Adrenal gland (tissue), 5 donors: ENCODE results near the gene CYCS.

Experiments
- POLR2A ChIP-seq, 2 donors: fragments of 450-650 bp; IDR thresholded peaks; one replicate each; pipeline ENCODE4 v1.6.1; 2017; ENCODE audit warnings: antibody characterized with exemption in 2 of 2, mild to moderate bottlenecking in 2 of 2, moderate library complexity in 1 of 2
- TF ChIP-seq, protein P1 (sequence below), 6 experiments: fragments of 450-650 bp in 4 of 6; fragments of 200-600 bp in 2 of 6; sonication (generic) in 1 of 6; IDR thresholded peaks; 1 replicate in 5 of 6; 2 replicates in 1 of 6; pipeline versions ENCODE4 v1.5.1 to v1.8.0; 2016 to 2021; ENCODE audit warnings: antibody characterized with exemption in 6 of 6, mild to moderate bottlenecking in 2 of 6, moderate library complexity in 1 of 6
- donor health status: DM: no; HTN: no; CAD: no.

DNA sequence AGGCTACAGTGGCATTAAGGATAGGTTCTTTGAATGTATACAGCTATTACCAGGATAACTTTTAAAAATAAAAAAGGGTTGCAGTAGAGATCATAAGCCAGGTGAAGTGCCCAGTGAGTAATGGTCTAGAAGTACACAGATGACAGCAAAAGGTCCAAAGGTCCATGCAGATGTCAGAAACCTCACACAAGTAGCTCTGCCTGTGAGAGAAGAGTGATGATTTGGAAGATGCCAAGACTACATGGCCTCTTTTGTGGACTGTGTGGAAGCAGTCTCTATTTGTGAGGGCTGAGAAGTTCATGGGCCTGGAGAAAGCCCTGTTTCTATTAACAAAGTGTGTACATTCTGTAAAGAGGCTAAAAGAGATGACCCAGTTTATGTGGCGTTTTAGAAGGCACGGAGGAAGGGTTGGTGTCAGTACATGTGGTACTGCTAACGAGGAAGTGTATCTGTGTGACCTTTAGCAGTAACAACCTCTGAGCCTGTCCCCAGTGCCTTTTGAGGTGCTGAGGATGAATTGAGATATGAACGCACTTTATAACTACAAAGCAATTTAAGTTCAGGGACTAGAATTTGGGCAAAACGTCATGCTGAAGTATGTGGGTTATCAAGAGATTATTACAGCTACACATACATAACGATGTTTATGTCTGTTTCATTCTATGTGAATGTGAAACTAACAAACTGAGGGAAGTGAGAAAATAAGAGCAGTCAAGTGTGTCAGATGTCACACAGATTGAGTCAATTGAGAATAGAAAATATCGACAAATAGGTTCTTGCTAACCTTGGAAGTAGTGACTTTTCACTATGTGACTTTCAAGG is 7.6 kb downstream of the CYCS start:
- TF ChIP-seq, protein P1, sequence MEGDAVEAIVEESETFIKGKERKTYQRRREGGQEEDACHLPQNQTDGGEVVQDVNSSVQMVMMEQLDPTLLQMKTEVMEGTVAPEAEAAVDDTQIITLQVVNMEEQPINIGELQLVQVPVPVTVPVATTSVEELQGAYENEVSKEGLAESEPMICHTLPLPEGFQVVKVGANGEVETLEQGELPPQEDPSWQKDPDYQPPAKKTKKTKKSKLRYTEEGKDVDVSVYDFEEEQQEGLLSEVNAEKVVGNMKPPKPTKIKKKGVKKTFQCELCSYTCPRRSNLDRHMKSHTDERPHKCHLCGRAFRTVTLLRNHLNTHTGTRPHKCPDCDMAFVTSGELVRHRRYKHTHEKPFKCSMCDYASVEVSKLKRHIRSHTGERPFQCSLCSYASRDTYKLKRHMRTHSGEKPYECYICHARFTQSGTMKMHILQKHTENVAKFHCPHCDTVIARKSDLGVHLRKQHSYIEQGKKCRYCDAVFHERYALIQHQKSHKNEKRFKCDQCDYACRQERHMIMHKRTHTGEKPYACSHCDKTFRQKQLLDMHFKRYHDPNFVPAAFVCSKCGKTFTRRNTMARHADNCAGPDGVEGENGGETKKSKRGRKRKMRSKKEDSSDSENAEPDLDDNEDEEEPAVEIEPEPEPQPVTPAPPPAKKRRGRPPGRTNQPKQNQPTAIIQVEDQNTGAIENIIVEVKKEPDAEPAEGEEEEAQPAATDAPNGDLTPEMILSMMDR (IDR thresholded peaks at IDR 0.05) = no peak
- no peak for TF ChIP-seq POLR2A (IDR thresholded peaks at IDR 0.05)
